Esophagus (tissue), 2 donors: ENCODE measurements around the gene OSCAR. TPM values are rescaled to one million over a fixed set of nuclear protein-coding genes. Genes with fewer than 3 reads are reported as not detected.

Experiments
- H3K27ac ChIP-seq, 2 donors: one replicate each; pipeline ENCODE4 v1.5.1; 2013; ENCODE audit warnings: low read depth in 2 of 2, mild to moderate bottlenecking in 2 of 2, inconsistent platforms in 1 of 2, low read length in 1 of 2, moderate library complexity in 1 of 2
- H3K27me3 ChIP-seq, 2 donors: one replicate each; pipeline ENCODE4 v1.6.1; 2013; ENCODE audit warnings: low read length in 2 of 2, control low read depth in 1 of 2, mild to moderate bottlenecking in 1 of 2; ENCODE audit not compliant: insufficient read depth in 2 of 2, control insufficient read depth in 1 of 2
- H3K36me3 ChIP-seq, 2 donors: one replicate each; pipeline ENCODE4 v1.6.1; 2013; ENCODE audit warnings: low read length in 1 of 2; ENCODE audit not compliant: control insufficient read depth in 2 of 2, insufficient read depth in 2 of 2
- H3K4me1 ChIP-seq, 2 donors: one replicate each; pipeline ENCODE4 v1.6.1; 2013; ENCODE audit warnings: low read length in 1 of 2; ENCODE audit not compliant: control insufficient read depth in 2 of 2, insufficient read depth in 2 of 2
- H3K4me3 ChIP-seq, 2 donors: one replicate each; pipeline ENCODE4 v1.5.1; 2013; ENCODE audit warnings: low read length in 2 of 2, mild to moderate bottlenecking in 2 of 2, low read depth in 1 of 2, moderate library complexity in 1 of 2
- H3K9me3 ChIP-seq, 2 donors: one replicate each; pipeline ENCODE4 v1.6.1; 2013; ENCODE audit warnings: mild to moderate bottlenecking in 2 of 2, low read depth in 1 of 2, low read length in 1 of 2, moderate library complexity in 1 of 2; ENCODE audit not compliant: control insufficient read depth in 2 of 2, insufficient read depth in 1 of 2
- WGBS, 2 donors: extraction: QIAGEN DNeasy Blood & Tissue Kit; methylation state at CpG; one replicate each; pipeline ENCODE4 v1.1.7; 2013; 5-methylcytosine and 5-hydroxymethylcytosine counted together
- polyA plus RNA-seq, 2 donors: library from polyadenylated mRNA; stranded (reverse); fragments of 200-250 nt; gene quantifications; one replicate each; pipeline ENCODE4 v1.2.3, GENCODE V29; 2013
- donor health status: healthy with polysubstance abuse.
- donor health status: Bipolar disorder and iron deficiency.

Gene OSCAR
- polyA plus RNA-seq: 1 to 10 TPM in 1 of 2 donors, under 1 TPM in 1; 0.73 to 1.0 TPM

- Histone ChIP-seq H3K27ac (no peak within 1 kb of the TSS), H3K4me3 (no peak within 1 kb of the TSS), H3K27me3 (no peaks in the 10 kb centered on the region), H3K9me3 (no peaks in the 10 kb centered on the region), H3K4me1 (peaks cover 0 to 5% of the 10 kb centered on the region in 2 donors), H3K36me3 (peaks cover 0 to 2% of the 10 kb centered on the region in 2 donors)
- 58 to 59% methylated on average over 5 of the region's 5 CpGs for WGBS, 2 donors
These were observed at the start of gene OSCAR for GRCh38 chr19:54100561-54100960. Gene OSCAR, minus strand, starts transcription at chr19:54100803. Its CDS starts 11 bp downstream, at chr19:54100792.

- H3K27me3 ChIP-seq: no peaks in the 10 kb centered on the region
- H3K4me1 ChIP-seq: no peaks in the 10 kb centered on the region
- H3K36me3 ChIP-seq: peaks cover 45 to 80% of the 10 kb centered on the region in 2 donors
- H3K9me3 ChIP-seq: no peaks in the 10 kb centered on the region
- 81 to 87% methylated on average over 12 of the region's 12 CpGs for WGBS, 2 donors
- no peak overlapping the region for H3K4me3 ChIP-seq
- no peak overlapping the region for H3K27ac ChIP-seq
These were observed 48.6 kb upstream of the OSCAR start for GRCh38 chr19:54149021-54149812.

- Histone ChIP-seq H3K36me3 (peaks cover 52 to 80% of the 10 kb centered on the region in 2 donors), H3K27ac (no peak overlapping the region), H3K27me3 (no peaks in the 10 kb centered on the region), H3K4me3 (no peak overlapping the region), H3K9me3 (no peaks in the 10 kb centered on the region), H3K4me1 (no peaks in the 10 kb centered on the region)
- 82 to 86% methylated on average over 19 of the region's 19 CpGs for WGBS, 2 donors
These were observed 47.6 kb upstream of the OSCAR start for GRCh38 chr19:54148158-54148557.

GRCh38 chr19:54147676-54148075 is 47.1 kb upstream of the OSCAR start:
- peaks cover 52 to 80% of the 10 kb centered on the region in 2 donors for H3K36me3 ChIP-seq
- no peaks in the 10 kb centered on the region for H3K4me1 ChIP-seq
- 67 to 77% methylated on average over 3 of the region's 3 CpGs for WGBS, 2 donors
- no peak overlapping the region for H3K27ac ChIP-seq
- no peaks in the 10 kb centered on the region for H3K27me3 ChIP-seq
- H3K4me3 ChIP-seq: no peak overlapping the region
- no peaks in the 10 kb centered on the region for H3K9me3 ChIP-seq

GRCh38 chr19:54145541-54146158 is 45.0 kb upstream of the OSCAR start:
- Histone ChIP-seq H3K27me3 (no peaks in the 10 kb centered on the region), H3K4me1 (peaks cover 0 to 5% of the 10 kb centered on the region in 2 donors), H3K9me3 (no peaks in the 10 kb centered on the region), H3K27ac (no peak overlapping the region), H3K36me3 (peaks cover 47 to 70% of the 10 kb centered on the region in 2 donors), H3K4me3 (no peak overlapping the region)
- 92% methylated on average over 28 of the region's 28 CpGs for WGBS, 2 donors

GRCh38 chr19:54142166-54142780 is 41.7 kb upstream of the OSCAR start:
- Histone ChIP-seq H3K9me3 (no peaks in the 10 kb centered on the region), H3K4me3 (no peak overlapping the region), H3K27ac (no peak overlapping the region), H3K36me3 (peaks cover 45 to 56% of the 10 kb centered on the region in 2 donors), H3K4me1 (peaks cover 2 to 18% of the 10 kb centered on the region in 2 donors), H3K27me3 (no peaks in the 10 kb centered on the region)
- WGBS, 2 donors: 77 to 90% methylated on average over 7 of the region's 7 CpGs

- no peaks in the 10 kb centered on the region for H3K27me3 ChIP-seq
- peaks cover 36 to 47% of the 10 kb centered on the region in 2 donors for H3K36me3 ChIP-seq
- WGBS, 2 donors: 84 to 90% methylated on average over 3 of the region's 3 CpGs
- H3K4me3 ChIP-seq: no peak overlapping the region
- H3K4me1 ChIP-seq: peaks cover 2 to 18% of the 10 kb centered on the region in 2 donors
- H3K9me3 ChIP-seq: no peaks in the 10 kb centered on the region
- no peak overlapping the region for H3K27ac ChIP-seq
These were observed 40.8 kb upstream of the OSCAR start for GRCh38 chr19:54141356-54141755.

- 23 to 25% methylated on average over 28 to 31 of the region's 31 CpGs for WGBS, 2 donors
- peak overlapping the region; percentile 92 to 93 for H3K27ac ChIP-seq
- no peaks in the 10 kb centered on the region for H3K27me3 ChIP-seq
- peaks cover 2 to 24% of the 10 kb centered on the region in 2 donors for H3K4me1 ChIP-seq
- peak overlapping the region; percentile 89 to 92 for H3K4me3 ChIP-seq
- no peaks in the 10 kb centered on the region for H3K9me3 ChIP-seq
- H3K36me3 ChIP-seq: peaks cover 15 to 21% of the 10 kb centered on the region in 2 donors
These were observed 38.1 kb upstream of the OSCAR start for GRCh38 chr19:54138489-54139256.
